ENCODE results near the gene PPP4R3C. TPM values are rescaled to one million over a fixed set of nuclear protein-coding genes. Genes with fewer than 3 reads are reported as not detected.
"Not testable (repeated sequence)": the region's sequence is repeated elsewhere in the genome, so short reads cannot be mapped to it uniquely, and the experiment has no call there.

The PPP4R3C gene
- polyA plus RNA-seq (2012; ENCODE audit: insufficient read depth, insufficient read length): not detected

DNA sequence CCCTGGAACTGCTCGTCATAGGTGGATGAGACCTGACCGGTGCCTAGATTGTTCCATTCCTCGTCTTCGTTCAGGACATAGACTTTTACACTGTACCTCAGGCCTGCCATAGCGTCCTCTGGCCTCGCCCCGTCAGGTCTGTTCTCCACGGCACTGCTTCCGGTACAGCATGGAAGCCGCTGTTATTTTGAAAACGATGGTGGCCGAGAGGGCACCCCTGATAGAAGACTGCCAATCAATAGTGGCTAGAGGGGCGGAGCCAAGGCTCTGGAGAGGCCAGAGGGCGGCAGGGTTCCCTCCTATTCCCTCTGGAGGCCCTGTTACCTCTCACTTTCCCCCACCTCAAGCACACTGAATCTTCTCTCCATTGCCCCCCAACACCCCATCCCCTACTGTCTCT, at the start of gene PPP4R3C:
PPP4R3C (minus strand) TSS at position 155 of the 400 bp plus-strand sequence; CDS start at position 110, 45 bp downstream.
- DNase-seq (ENCODE audit: low read depth, low spot score): no peak
- H3K4me3 ChIP-seq (ENCODE audit: low read length): no peak within 1 kb of the TSS

DNA sequence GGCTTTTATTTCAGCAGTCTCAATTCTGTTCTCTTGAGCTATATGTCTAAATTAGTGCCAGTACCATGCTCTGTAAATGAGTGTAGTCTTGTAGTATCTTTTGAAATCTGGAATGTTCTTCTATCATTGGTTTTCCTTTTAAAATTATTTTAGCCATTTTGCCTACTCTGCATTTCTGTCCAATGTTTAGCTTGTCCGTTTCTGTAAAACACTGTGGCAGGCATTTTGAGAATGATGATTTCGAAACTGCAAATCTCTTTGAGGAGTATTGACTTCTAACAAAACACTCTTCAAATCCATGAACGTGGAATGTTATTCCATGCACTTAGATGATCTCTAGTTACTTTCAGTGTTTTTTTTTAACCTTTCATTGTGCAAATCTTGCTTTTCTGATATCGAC, 28.3 kb upstream of the PPP4R3C start:
- H3K4me3 ChIP-seq (ENCODE audit: low read length): no peak overlapping the region
- no peak for DNase-seq (ENCODE audit: low read depth, low spot score)

DNA sequence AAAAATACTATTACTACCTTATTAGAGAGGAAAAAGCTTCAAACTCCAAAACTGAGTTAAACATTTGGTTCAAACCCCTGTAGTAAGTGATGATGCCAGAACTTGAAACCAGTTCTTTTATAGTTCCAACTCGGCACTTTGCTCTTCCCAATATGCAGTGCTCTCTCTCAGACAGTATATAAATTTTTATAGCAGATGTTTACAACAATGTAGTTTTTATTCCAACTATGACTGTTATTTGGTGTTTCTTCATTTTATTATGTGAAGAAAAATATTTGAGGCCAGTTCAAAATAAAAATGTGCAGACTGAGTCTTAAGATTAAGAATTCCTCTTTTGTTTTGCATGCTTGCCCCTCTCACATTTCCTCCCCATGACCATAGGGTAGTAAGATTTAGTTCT, 2.9 kb upstream of the PPP4R3C start:
- no peak for DNase-seq (ENCODE audit: low read depth, low spot score)
- H3K4me3 ChIP-seq (ENCODE audit: low read length): no peak overlapping the region

DNA sequence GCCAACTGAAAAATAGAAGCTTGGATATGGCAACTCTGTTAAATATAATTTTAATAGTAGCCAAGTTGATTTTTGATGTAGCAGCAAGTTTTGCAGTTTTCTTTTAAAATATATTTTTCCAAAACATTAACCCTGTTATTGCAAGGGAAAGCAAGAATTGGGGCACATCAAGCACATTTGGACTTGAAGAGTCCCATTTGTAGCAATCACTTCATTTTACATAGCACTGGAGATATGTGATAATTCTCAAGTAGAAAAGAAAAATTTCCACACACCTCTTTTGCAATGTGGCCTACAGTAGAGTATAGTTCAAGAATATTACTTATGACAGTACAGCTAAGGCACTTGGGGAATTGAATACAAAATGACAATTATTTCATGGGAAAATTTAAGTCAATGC, 1.9 kb upstream of the PPP4R3C start:
- H3K4me3 ChIP-seq (ENCODE audit: low read length): no peak overlapping the region
- DNase-seq (ENCODE audit: low read depth, low spot score): no peak

DNA sequence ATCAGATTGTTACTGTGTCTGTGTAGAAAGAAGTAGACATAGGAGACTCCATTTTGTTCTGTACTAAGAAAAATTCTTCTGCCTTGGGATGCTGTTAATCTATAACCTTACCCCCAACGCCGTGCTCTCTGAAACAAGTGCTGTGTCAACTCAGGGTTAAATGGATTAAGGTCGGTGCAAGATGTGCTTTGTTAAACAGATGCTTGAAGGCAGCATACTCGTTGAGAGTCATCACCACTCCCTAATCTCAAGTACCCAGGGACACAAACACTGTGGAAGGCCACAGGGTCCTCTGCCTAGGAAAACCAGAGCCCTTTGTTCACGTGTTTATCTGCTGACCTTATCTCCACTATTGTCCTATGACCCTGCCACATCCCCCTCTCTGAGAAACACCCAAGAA, 4.0 kb downstream of the PPP4R3C start:
- not testable (repeated sequence) for H3K4me3 ChIP-seq (ENCODE audit: low read length); DNase-seq (ENCODE audit: low read depth, low spot score)

DNA sequence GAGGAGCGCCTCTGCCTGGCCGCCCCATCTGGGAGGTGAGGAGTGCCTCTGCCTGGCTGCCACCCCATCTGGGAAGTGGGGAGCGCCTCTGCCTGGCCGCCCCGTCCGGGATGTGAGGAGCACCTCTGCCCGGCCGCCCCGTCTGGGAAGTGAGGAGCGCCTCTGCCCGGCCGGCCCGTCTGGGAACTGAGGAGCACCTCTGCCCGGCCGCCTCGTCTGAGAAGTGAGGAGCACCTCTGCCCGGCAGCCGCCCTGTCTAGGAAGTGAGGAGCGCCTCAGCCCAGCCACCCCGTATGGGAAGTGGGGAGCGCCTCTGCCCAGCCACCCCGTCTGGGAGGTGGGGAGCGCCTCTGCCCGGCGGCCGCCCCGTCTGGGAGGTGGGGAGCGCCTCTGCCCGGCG, 4.6 kb downstream of the PPP4R3C start:
- not testable (repeated sequence) for H3K4me3 ChIP-seq (ENCODE audit: low read length); DNase-seq (ENCODE audit: low read depth, low spot score)

DNA sequence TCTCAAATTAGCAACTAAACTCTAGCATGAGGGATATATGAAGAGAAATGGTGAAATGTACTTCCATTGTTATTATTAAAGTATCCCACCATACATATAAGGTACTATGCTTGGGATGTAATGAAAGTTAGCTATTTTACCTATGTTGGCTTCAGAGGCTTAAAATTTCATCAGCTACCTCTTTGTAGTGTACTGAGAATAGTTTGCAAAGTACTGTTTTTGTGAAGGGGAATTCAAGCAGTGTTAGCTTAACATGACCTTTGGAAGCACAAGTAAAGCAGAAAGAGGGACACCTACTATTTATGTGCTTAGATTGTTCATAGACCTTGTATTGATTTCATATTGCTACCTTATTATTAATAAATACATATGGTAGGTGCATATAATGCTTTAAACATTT, 11.8 kb downstream of the PPP4R3C start:
- DNase-seq (ENCODE audit: low read depth, low spot score): no peak
- H3K4me3 ChIP-seq (ENCODE audit: low read length): no peak overlapping the region

DNA sequence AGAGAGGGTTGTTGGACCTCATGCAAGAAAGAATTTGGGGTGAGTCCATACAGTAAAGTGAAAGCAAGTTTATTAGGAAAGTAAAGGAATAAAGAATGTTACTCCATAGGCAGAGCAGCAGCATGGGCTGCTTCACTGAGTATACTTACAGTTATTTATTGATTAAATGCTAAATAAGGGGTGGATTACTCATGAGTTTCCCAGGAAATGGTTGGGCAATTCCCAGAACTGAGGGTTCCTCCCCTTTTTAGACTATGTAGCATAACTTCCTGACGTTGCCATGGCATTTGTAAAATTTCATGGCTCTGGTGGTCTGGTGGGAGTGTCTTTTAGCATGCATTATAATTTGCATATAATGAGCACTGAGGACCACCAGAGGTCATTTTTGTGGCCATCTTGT, 16.7 kb downstream of the PPP4R3C start:
- no peak overlapping the region for H3K4me3 ChIP-seq (ENCODE audit: low read length)
- DNase-seq (ENCODE audit: low read depth, low spot score): no peak

DNA sequence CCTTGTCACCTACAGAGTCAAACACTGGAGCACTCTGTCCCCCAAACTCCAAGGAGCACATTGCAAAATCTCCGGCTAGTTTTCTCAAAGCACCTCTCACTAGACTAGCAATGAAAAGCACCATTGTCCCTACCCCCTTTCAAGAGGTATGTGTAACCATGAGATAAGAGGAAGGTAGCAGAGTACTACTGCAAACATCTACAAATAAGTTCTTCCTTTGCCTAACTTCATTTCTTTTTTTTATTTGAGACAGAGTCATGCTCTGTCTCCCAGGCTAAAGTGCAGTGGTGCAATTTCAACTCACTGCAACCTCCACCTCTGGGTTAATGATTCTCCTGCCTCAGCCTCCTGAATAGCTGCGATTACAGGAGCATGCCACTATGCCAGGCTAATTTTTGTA, 17.7 kb downstream of the PPP4R3C start:
- H3K4me3 ChIP-seq (ENCODE audit: low read length): no peak overlapping the region
- DNase-seq (ENCODE audit: low read depth, low spot score): no peak

DNA sequence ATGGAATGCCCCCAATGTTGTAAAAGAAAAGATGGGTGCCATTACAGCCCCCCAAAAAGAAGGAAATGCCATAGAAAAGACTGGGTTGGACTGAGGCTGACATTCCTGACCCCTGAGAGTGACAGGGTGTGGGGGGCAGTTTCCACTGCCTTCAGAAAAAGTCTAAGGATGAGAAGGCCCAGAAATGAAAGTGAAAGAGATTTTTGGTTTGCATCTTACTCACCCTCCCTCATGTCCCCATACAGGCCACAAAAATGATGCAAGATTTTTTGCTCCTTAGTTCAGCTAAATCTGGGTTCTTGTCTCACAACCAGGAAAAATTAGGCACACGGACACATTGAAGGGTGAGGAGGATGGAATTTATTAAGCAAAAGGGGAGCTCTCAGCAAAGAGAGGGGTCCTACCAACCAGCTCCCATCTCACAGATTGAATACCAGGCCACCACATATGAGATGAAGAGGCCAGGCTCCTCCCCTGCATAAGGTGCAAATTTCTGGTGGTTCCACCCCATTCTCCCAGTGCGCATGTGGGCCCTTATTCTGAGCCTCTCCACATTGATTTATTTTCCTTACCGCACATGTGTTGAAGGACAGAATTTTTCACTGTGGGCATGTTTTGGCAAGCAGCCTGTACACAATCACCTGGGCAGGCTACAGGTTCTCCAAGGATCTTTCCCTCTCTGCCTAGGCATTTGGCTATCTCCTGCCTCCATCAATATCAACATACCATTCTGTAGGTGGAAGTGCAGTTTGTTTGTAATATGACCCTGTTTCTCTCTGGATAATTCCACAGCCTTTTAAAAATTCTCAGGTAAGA, 18.8 kb downstream of the PPP4R3C start:
- peak; percentile 0 for DNase-seq (ENCODE audit: low read depth, low spot score)
- H3K4me3 ChIP-seq (ENCODE audit: low read length): no peak overlapping the region

DNA sequence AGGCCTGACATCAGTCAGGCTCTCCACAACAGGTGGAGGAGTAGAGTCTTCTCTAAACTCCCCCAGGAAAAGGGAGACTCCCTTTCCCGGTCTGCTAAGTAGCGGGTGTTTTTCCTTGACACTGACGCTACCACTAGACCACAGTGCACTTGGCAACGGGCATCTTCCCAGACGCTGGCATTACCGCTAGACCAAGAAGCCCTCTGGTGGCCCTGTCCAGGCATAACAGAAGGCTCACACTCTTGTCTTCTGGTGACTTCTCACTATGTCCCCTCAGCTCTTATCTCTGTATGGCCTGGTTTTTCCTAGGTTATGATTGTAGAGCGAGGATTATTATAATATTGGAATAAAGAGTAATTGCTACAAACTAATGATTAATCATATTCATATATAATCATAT, 20.7 kb downstream of the PPP4R3C start:
- not testable (repeated sequence) for H3K4me3 ChIP-seq (ENCODE audit: low read length); DNase-seq (ENCODE audit: low read depth, low spot score)

DNA sequence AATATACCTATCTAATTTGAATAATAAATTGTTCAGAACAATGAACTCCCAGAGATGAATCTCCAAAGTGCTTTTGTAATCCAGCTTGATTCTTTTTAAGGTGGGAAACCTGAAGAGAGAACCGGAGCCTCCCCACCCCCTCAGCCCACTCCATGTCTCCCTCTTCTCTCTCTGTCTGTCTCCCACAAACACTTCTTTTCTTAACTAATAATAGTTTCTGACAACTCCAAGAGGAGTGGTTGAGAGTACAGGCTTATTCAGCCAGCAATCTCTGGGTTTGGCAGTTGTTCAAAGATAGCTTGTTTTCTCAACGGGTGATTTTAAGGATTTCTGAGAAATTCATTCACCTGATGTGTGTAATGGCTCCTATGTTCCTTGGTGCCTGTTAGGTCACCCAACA, 23.4 kb downstream of the PPP4R3C start:
- DNase-seq (ENCODE audit: low read depth, low spot score): no peak
- H3K4me3 ChIP-seq (ENCODE audit: low read length): no peak overlapping the region

DNA sequence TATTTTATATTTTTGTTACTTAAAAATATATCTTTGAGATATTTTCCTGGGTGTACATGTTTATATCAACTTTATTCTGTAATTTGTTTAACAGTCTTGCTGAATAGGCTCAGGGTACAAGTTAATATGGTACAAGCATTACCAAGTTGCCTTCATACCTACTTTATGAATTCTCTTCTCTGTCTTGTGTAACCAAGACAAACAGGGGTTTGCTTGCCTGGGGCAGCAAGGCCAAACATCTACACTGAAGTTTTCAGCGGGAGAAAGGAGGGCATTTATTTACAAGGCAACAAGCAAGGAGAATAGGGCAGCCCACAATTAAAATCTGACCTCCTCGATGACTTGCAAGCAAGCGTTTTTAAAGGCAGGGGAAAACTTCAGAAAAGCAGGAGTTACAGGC, 24.2 kb downstream of the PPP4R3C start:
- DNase-seq (ENCODE audit: low read depth, low spot score): no peak
- no peak overlapping the region for H3K4me3 ChIP-seq (ENCODE audit: low read length)

DNA sequence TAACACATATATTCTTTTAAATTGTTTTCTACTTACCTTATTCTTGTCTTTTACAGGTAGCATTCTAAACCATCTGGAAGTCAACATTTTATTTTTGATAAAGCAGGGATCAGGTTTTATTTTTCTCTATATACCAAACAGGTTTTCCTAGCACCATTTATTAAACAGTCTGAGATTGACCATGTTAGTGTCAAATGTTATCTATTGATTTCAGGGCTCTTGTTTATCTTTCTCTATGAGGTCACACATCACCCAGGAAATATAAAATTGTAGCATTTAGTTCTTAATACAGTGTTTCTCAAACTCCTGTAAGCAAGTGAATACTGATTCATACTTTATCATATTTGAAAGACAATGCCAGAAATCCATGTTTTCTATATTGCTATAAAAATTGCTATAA, 28.1 kb downstream of the PPP4R3C start:
- H3K4me3 ChIP-seq (ENCODE audit: low read length): no peak overlapping the region
- DNase-seq (ENCODE audit: low read depth, low spot score): no peak

Data from Jurkat, Clone E6-1 (cell line).